Esophagus (tissue), 2 donors: ENCODE data around the gene CYTH2. TPM values are rescaled to one million over a fixed set of nuclear protein-coding genes. Genes with fewer than 3 reads are reported as not detected.

ENCODE experiments used
- H3K27ac ChIP-seq, 2 donors: one replicate each; pipeline ENCODE4 v1.5.1; 2013; ENCODE audit warnings: low read depth in 2 of 2, mild to moderate bottlenecking in 2 of 2, inconsistent platforms in 1 of 2, low read length in 1 of 2, moderate library complexity in 1 of 2
- H3K27me3 ChIP-seq, 2 donors: one replicate each; pipeline ENCODE4 v1.6.1; 2013; ENCODE audit warnings: low read length in 2 of 2, control low read depth in 1 of 2, mild to moderate bottlenecking in 1 of 2; ENCODE audit not compliant: insufficient read depth in 2 of 2, control insufficient read depth in 1 of 2
- H3K36me3 ChIP-seq, 2 donors: one replicate each; pipeline ENCODE4 v1.6.1; 2013; ENCODE audit warnings: low read length in 1 of 2; ENCODE audit not compliant: control insufficient read depth in 2 of 2, insufficient read depth in 2 of 2
- H3K4me1 ChIP-seq, 2 donors: one replicate each; pipeline ENCODE4 v1.6.1; 2013; ENCODE audit warnings: low read length in 1 of 2; ENCODE audit not compliant: control insufficient read depth in 2 of 2, insufficient read depth in 2 of 2
- H3K4me3 ChIP-seq, 2 donors: one replicate each; pipeline ENCODE4 v1.5.1; 2013; ENCODE audit warnings: low read length in 2 of 2, mild to moderate bottlenecking in 2 of 2, low read depth in 1 of 2, moderate library complexity in 1 of 2
- H3K9me3 ChIP-seq, 2 donors: one replicate each; pipeline ENCODE4 v1.6.1; 2013; ENCODE audit warnings: mild to moderate bottlenecking in 2 of 2, low read depth in 1 of 2, low read length in 1 of 2, moderate library complexity in 1 of 2; ENCODE audit not compliant: control insufficient read depth in 2 of 2, insufficient read depth in 1 of 2
- WGBS, 2 donors: extraction: QIAGEN DNeasy Blood & Tissue Kit; methylation state at CpG; one replicate each; pipeline ENCODE4 v1.1.7; 2013; 5-methylcytosine and 5-hydroxymethylcytosine counted together
- polyA plus RNA-seq, 2 donors: library from polyadenylated mRNA; stranded (reverse); fragments of 200-250 nt; gene quantifications; one replicate each; pipeline ENCODE4 v1.2.3, GENCODE V29; 2013
- donor health status: healthy with polysubstance abuse.
- donor health status: Bipolar disorder and iron deficiency.

The CYTH2 gene
- polyA plus RNA-seq, 2 donors = 52.2 to 59.3 TPM

DNA sequence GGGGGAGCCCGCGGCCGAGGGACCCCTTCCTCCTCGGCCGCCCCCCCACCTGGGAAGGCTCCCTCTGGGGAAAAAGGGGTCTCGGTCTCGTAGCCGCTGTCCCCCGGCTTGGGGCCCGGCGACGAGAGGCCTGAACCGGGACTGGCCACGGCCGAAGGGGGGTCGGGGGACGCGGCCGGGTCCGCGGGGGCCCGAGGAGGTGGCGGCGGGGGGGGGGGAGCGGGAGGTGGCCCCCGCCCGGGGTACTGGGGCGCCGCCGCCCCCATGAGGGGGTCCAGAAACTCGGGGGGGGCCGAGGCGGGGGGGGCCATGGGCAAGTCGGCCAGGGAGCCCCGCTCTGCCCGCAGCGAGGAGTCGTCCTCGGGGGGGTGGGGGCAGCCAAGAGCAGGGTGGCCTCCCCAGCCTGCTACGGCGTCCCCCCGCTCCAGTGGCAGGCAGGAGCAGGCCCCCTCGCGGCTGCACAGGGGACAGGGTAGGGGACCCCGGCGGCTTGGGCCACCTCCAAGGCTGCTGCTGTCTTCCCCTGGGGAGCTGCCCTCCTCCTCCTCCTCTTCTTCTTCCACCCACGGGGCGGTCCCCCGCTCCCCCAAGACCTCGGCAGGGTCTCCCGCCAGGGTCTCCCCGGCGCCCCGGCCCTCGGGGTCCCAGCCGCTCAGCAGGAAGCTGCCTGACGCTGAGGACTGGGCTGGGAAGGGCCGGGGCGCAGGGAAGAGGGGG lies 29.6 kb downstream of the CYTH2 start:
- Histone ChIP-seq H3K27me3 (peaks cover 0 to 5% of the 10 kb centered on the region in 2 donors), H3K9me3 (no peaks in the 10 kb centered on the region), H3K27ac (no peak overlapping the region), H3K36me3 (no peaks in the 10 kb centered on the region), H3K4me3 (no peak overlapping the region), H3K4me1 (peaks cover 3 to 18% of the 10 kb centered on the region in 2 donors)
- WGBS, 2 donors = 46 to 53% methylated on average over 33 to 59 of the region's 59 CpGs

DNA sequence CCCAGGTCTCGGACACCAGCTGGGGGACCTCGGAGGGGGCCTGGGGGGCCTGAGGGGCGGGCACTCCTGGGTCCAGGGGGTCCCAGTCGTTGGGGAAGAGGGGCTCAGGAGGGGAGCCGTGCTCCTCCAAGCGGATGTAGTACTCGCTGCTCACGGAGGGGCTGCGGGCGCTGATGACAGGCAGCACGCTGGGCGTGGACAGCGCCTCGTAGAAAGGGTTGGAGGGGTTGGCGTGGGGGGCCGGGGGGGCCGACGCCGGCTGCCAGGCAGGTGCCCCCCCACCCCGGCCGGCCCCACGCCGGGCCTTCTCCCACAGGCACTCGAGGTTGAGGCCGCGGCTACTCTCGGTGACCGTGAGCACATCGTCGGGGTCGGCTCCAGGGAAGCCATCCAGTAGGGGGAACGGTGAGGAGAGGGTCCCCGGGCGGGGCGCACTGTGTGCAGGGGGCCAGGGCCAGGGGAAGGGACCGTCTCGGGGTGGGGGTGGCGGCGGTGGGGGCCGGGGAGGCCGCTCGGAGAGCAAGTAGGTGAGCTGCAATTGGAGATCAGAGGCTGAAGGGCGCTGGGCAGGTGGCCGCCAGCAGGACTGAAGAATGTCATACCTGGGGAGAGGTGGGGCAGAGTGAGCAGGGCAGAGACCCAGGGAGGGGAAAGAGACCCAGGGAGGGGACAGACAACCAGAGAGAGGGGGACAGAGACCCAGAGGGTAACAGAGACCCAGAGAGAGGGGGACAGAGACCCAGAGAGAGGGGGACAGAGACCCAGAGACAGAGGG lies 30.3 kb downstream of the CYTH2 start:
- Histone ChIP-seq H3K36me3 (no peaks in the 10 kb centered on the region), H3K4me1 (peaks cover 3 to 13% of the 10 kb centered on the region in 2 donors), H3K27ac (no peak overlapping the region), H3K4me3 (no peak overlapping the region), H3K9me3 (no peaks in the 10 kb centered on the region), H3K27me3 (peaks cover 0 to 5% of the 10 kb centered on the region in 2 donors)
- WGBS, 2 donors = 61 to 71% methylated on average over 39 to 44 of the region's 44 CpGs

- Histone ChIP-seq H3K4me1 (peaks cover 3 to 13% of the 10 kb centered on the region in 2 donors), H3K9me3 (no peaks in the 10 kb centered on the region), H3K4me3 (peak overlapping the region; percentile 32 to 52), H3K36me3 (no peaks in the 10 kb centered on the region), H3K27me3 (peaks cover 0 to 5% of the 10 kb centered on the region in 2 donors), H3K27ac (peak overlapping the region; percentile 65 to 69)
- WGBS, 2 donors = 40 to 44% methylated on average over 32 of the region's 32 CpGs
Observed at GRCh38 chr19:48500830-48501493, 31.8 kb downstream of the CYTH2 start.

DNA sequence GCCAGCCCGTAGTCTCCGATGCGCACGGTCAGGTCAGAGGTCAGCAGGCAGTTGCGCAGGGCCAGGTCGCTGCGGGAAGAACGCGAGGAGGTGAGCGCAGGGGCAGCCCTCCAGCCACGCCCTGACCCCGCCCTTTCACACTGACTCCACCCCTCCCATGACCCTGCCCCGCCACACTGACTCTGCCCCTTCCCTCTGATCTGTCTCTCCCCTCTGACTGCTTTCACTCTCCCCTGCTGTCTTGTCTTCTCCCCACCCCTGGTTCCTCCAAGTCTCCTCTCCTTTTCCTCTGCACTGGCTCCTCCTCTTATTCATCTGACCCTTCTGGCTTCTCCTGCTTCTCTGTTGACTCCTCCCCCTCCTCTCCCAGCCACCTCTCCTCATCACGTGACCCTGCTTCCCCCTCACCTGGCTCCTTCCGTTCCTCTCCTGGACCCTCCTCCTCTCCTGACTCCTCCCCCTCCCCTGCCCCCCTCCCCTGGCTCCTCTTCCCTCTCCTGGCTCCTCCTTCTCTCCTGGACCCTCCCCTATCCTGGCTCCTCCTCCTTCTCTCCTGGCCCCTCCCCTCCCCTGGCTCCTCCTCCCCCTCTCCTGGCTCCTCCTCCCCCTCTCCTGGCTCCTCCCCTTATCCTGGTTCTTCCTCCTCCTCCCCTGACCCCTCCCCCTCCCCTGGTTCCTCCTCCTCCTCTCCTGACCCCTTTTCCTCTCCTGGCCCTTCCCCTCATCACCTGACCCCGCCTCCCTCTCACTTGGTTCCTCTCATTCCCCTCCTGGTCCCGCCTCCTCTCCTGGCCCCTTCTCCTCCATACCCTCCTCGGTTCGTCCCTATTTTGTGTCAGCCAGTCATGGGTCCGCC lies 32.6 kb downstream of the CYTH2 start:
- H3K27ac ChIP-seq = peak overlapping the region; percentile 65 to 69
- H3K36me3 ChIP-seq = no peaks in the 10 kb centered on the region
- peaks cover 0 to 5% of the 10 kb centered on the region in 2 donors for H3K27me3 ChIP-seq
- no peaks in the 10 kb centered on the region for H3K9me3 ChIP-seq
- peak overlapping the region; percentile 32 to 52 for H3K4me3 ChIP-seq
- H3K4me1 ChIP-seq = peaks cover 3 to 13% of the 10 kb centered on the region in 2 donors
- 1 to 7% methylated on average over 20 of the region's 20 CpGs for WGBS, 2 donors

- Histone ChIP-seq H3K4me1 (peaks cover 3 to 9% of the 10 kb centered on the region in 2 donors), H3K27ac (peak overlapping the region in 1 of 2 donors; percentile 67), H3K36me3 (no peaks in the 10 kb centered on the region), H3K4me3 (peak overlapping the region in 1 of 2 donors; percentile 37), H3K9me3 (no peaks in the 10 kb centered on the region), H3K27me3 (peaks cover 0 to 5% of the 10 kb centered on the region in 2 donors)
- 26 to 29% methylated on average over 25 to 27 of the region's 27 CpGs for WGBS, 2 donors
Observed at GRCh38 chr19:48502350-48503018, 33.3 kb downstream of the CYTH2 start.

- H3K27ac ChIP-seq = no peak overlapping the region
- H3K4me1 ChIP-seq = peaks cover 0 to 7% of the 10 kb centered on the region in 2 donors
- H3K36me3 ChIP-seq = no peaks in the 10 kb centered on the region
- 86 to 89% methylated on average over 5 of the region's 5 CpGs for WGBS, 2 donors
- H3K27me3 ChIP-seq = peaks cover 0 to 3% of the 10 kb centered on the region in 2 donors
- H3K9me3 ChIP-seq = no peaks in the 10 kb centered on the region
- H3K4me3 ChIP-seq = no peak overlapping the region
Observed at GRCh38 chr19:48506138-48506733, 37.1 kb downstream of the CYTH2 start.

- H3K27me3 ChIP-seq = peaks cover 0 to 6% of the 10 kb centered on the region in 2 donors
- H3K4me1 ChIP-seq = peaks cover 0 to 3% of the 10 kb centered on the region in 2 donors
- no peaks in the 10 kb centered on the region for H3K9me3 ChIP-seq
- H3K36me3 ChIP-seq = no peaks in the 10 kb centered on the region
- H3K4me3 ChIP-seq = no peak overlapping the region
- no peak overlapping the region for H3K27ac ChIP-seq
- 92 to 93% methylated on average over 7 of the region's 7 CpGs for WGBS, 2 donors
Observed at GRCh38 chr19:48507911-48508439, 38.8 kb downstream of the CYTH2 start.

GRCh38 chr19:48508729-48509411 lies 39.7 kb downstream of the CYTH2 start:
- H3K4me1 ChIP-seq = peaks cover 0 to 3% of the 10 kb centered on the region in 2 donors
- no peak overlapping the region for H3K4me3 ChIP-seq
- H3K36me3 ChIP-seq = no peaks in the 10 kb centered on the region
- H3K27me3 ChIP-seq = peaks cover 0 to 6% of the 10 kb centered on the region in 2 donors
- no peak overlapping the region for H3K27ac ChIP-seq
- 80 to 86% methylated on average over 32 of the region's 32 CpGs for WGBS, 2 donors
- no peaks in the 10 kb centered on the region for H3K9me3 ChIP-seq
